HEK293 (cell line): ENCODE results near the gene FCGBP.

Experiments
- CTCF ChIA-PET: fragments of 350-600 bp; formaldehyde crosslinking; extraction: SDS; loops from one replicate; lab custom pipeline; 2021; ENCODE audit warnings: antibody characterized with exemption; lab: Yijun Ruan, JAX
- POLR2A ChIA-PET: fragments of 300-600 bp; formaldehyde crosslinking; extraction: SDS; loops from one replicate; lab custom pipeline; 2020; ENCODE audit warnings: antibody characterized with exemption, inconsistent platforms; lab: Yijun Ruan, JAX
- H3K27ac ChIP-seq: fragments of 200-500 bp; sonication (Bioruptor generic); 2 replicates; pipeline ENCODE4 v1.5.1; 2014; ENCODE audit warnings: low read depth, low read length, control low read depth, inconsistent platforms; ENCODE audit errors: extremely low read depth
- H3K36me3 ChIP-seq, 2 experiments: fragments of 200-500 bp in 1 of 2; sonication (Bioruptor generic) in 1 of 2; 1 replicate in 1 of 2; 2 replicates in 1 of 2; pipeline ENCODE4 v1.5.1; 2014 to 2017; ENCODE audit warnings: inconsistent platforms in 2 of 2, low read length in 2 of 2; ENCODE audit not compliant: control insufficient read depth in 2 of 2, insufficient read depth in 1 of 2
- H3K4me1 ChIP-seq: fragments of 200-500 bp; sonication (Bioruptor generic); 2 replicates; pipeline ENCODE4 v1.5.1; 2014; ENCODE audit warnings: mild to moderate bottlenecking, low read length, inconsistent platforms; ENCODE audit not compliant: control insufficient read depth, insufficient read depth
- H3K4me3 ChIP-seq: 2 replicates; pipeline ENCODE4 v1.5.1; 2011; ENCODE audit warnings: low read depth, mild to moderate bottlenecking, control low read depth, low read length, moderate library complexity
- H3K9me3 ChIP-seq: fragments of 200-500 bp; sonication (Bioruptor generic); 2 replicates; pipeline ENCODE4 v1.5.1; 2014; ENCODE audit warnings: low read depth, low read length, inconsistent platforms; ENCODE audit not compliant: control insufficient read depth, insufficient read depth
- GLIS1 ChIP-seq: fragments of 450-650 bp; formaldehyde crosslinking; IDR thresholded peaks from 2 replicates; pipeline ENCODE4 v1.5.1; 2016; ENCODE audit warnings: missing biosample characterization, missing genetic modification characterization
- HOXA7 ChIP-seq: sonication (generic); formaldehyde crosslinking; IDR thresholded peaks from 2 replicates; pipeline ENCODE4 v1.8.1; 2022; ENCODE audit warnings: missing genetic modification reagents, borderline replicate concordance
- ZIC2 ChIP-seq: fragments of 450-650 bp; formaldehyde crosslinking; IDR thresholded peaks from 2 replicates; pipeline ENCODE4 v1.5.1; 2016; ENCODE audit warnings: missing biosample characterization, missing genetic modification characterization
- ZNF133 ChIP-seq: fragments of 450-650 bp; formaldehyde crosslinking; IDR thresholded peaks from 2 replicates; pipeline ENCODE4 v1.5.1; 2016; ENCODE audit warnings: missing biosample characterization, missing genetic modification characterization
- ZNF157 ChIP-seq: fragments of 450-650 bp; formaldehyde crosslinking; IDR thresholded peaks from 2 replicates; pipeline ENCODE4 v1.5.1; 2016; ENCODE audit warnings: missing biosample characterization, missing genetic modification characterization
- ZNF2 ChIP-seq: fragments of 450-650 bp; formaldehyde crosslinking; IDR thresholded peaks from 2 replicates; pipeline ENCODE4 v1.5.1; 2016; ENCODE audit warnings: missing biosample characterization, missing genetic modification characterization
- ZNF449 ChIP-seq: fragments of 450-650 bp; formaldehyde crosslinking; IDR thresholded peaks from 2 replicates; pipeline ENCODE4 v1.5.1; 2017; ENCODE audit warnings: missing biosample characterization, mild to moderate bottlenecking, missing genetic modification characterization, moderate library complexity
- ZNF518A ChIP-seq: fragments of 450-650 bp; formaldehyde crosslinking; conservative IDR thresholded peaks from 2 replicates; pipeline ENCODE4 v1.5.1; 2016; ENCODE audit warnings: low read depth, missing biosample characterization, missing genetic modification characterization
- ZNF621 ChIP-seq: fragments of 450-650 bp; formaldehyde crosslinking; IDR thresholded peaks from 2 replicates; pipeline ENCODE4 v1.5.1; 2017; ENCODE audit warnings: missing biosample characterization, missing genetic modification characterization
- ZSCAN30 ChIP-seq: fragments of 450-650 bp; IDR thresholded peaks from 2 replicates; pipeline ENCODE4 v1.5.1; 2018; ENCODE audit warnings: missing biosample characterization, mild to moderate bottlenecking, missing genetic modification characterization, moderate library complexity
- ZSCAN5A ChIP-seq: fragments of 450-650 bp; formaldehyde crosslinking; IDR thresholded peaks from 2 replicates; pipeline ENCODE4 v1.5.1; 2016; ENCODE audit warnings: missing biosample characterization, missing genetic modification characterization
- TF ChIP-seq, protein P1 (sequence below): fragments of 450-650 bp; formaldehyde crosslinking; IDR thresholded peaks from 2 replicates; pipeline ENCODE4 v1.5.1; 2016; ENCODE audit warnings: missing biosample characterization, missing genetic modification characterization

The FCGBP gene

GRCh38 chr19:39915101-39915847 lies 19.2 kb downstream of the FCGBP start (continued):
- TF ChIP-seq ZNF449 (tag by site-specific recombination) (no peak), ZSCAN30 (tag by site-specific recombination) (no peak), ZNF2 (no peak), HOXA7 (CRISPR knock-in tag) (no peak), ZSCAN5A (no peak)

DNA sequence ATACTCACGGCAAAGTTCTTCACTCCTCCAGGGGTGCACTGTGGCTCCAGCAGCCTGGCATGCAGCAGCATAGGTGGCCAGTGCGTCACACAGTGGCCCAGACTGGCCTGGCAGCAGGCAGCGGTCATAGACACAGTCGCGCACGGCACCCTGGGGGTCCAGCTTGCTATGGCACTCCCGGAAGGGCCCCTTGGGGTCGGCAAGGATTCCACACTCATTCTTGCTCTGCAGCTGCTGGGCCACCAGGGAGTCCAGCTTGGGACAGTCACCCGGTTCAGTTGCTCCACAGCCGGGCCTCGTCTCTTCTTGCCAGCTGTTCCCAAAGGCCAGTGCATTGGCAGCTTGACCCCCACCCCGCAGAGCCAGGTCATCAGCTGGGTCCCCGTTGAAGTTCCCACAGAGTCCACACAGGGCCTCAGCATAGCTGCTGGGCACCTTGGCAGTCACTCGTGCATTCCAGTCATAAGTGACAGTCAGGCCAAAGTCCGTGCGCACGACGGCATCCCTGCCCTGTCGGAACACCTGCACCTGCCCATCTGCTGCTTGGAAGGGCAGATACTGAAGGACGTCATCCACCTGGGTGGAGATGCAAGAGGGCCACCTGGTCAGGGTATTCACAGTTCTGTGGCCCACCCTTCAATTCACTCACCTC lies 20.6 kb downstream of the FCGBP start:
- Histone ChIP-seq H3K9me3 (no peaks in the 10 kb centered on the region; the same call in 1 of the 2 replicates), H3K27ac (no peak overlapping the region), H3K36me3 (no peaks in the 10 kb centered on the region), H3K4me1 (no peaks in the 10 kb centered on the region), H3K4me3 (no peak overlapping the region)
- ChIA-PET POLR2A (interaction anchor here (1.5 kb wide), 1 partner anchor 142 kb away, joined by 3 read pairs; the partner anchor contains the start of gene ZNF780B), CTCF (interaction anchor here (0.6 to 1.2 kb wide), 5 partner anchors 37 to 475 kb away, joined by 3 to 4 read pairs (median 3); partner anchors contain the start of gene PSMC4)
- TF ChIP-seq ZNF518A (tag by site-specific recombination) (no peak), ZIC2 (tag by site-specific recombination) (peak; percentile 21; the same call in 1 of the 2 replicates), GLIS1 (tag by site-specific recombination) (no peak), ZNF621 (tag by site-specific recombination) (no peak), ZNF133 (tag by site-specific recombination) (no peak), ZNF157 (tag by site-specific recombination) (no peak)
- TF ChIP-seq, protein P1, sequence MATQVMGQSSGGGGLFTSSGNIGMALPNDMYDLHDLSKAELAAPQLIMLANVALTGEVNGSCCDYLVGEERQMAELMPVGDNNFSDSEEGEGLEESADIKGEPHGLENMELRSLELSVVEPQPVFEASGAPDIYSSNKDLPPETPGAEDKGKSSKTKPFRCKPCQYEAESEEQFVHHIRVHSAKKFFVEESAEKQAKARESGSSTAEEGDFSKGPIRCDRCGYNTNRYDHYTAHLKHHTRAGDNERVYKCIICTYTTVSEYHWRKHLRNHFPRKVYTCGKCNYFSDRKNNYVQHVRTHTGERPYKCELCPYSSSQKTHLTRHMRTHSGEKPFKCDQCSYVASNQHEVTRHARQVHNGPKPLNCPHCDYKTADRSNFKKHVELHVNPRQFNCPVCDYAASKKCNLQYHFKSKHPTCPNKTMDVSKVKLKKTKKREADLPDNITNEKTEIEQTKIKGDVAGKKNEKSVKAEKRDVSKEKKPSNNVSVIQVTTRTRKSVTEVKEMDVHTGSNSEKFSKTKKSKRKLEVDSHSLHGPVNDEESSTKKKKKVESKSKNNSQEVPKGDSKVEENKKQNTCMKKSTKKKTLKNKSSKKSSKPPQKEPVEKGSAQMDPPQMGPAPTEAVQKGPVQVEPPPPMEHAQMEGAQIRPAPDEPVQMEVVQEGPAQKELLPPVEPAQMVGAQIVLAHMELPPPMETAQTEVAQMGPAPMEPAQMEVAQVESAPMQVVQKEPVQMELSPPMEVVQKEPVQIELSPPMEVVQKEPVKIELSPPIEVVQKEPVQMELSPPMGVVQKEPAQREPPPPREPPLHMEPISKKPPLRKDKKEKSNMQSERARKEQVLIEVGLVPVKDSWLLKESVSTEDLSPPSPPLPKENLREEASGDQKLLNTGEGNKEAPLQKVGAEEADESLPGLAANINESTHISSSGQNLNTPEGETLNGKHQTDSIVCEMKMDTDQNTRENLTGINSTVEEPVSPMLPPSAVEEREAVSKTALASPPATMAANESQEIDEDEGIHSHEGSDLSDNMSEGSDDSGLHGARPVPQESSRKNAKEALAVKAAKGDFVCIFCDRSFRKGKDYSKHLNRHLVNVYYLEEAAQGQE (tag by site-specific recombination) = no peak
